ENCODE measurements around the gene ALK. TPM values are rescaled to one million over a fixed set of nuclear protein-coding genes. Genes with fewer than 3 reads are reported as not detected.

ALK gene
- polyA plus RNA-seq, 1 experiment: not detected

DNA sequence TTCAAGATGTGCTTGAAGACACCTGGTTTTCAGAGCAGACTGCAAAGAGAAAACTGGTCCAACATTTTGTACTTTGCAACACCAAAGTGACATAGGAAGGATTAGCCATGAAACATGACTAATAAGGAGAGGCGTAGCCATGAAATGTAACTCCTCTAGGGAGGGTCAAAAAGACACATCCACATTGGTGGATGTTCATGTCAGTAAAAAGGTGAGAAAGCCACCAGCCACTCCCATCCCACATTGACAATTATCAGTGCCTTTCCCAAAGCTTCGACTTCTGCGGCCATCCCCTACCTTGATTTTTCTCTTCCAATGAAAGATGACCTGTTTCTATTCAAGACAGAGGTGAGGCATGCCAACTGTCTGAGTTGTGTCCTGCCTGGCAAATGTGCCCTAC, 223.2 kb downstream of the ALK start:
- ChIA-PET CTCF (no interaction called here), POLR2A (no interaction called here)
- no peak overlapping the region for H3K27ac ChIP-seq (ENCODE audit: low read depth, low read length)
- TF ChIP-seq CTCF (IDR thresholded peaks at IDR 0.05; ENCODE audit: low read depth, low read length): no peak
- H3K9me3 ChIP-seq (ENCODE audit: control insufficient read depth, insufficient read depth, low read length): no peaks in the 10 kb centered on the region; the same call in 1 of the 2 replicates
- no peak overlapping the region for H3K4me3 ChIP-seq (ENCODE audit: low read depth, low read length)
- H3K27me3 ChIP-seq (ENCODE audit: control insufficient read depth, insufficient read depth, low read length): peaks cover 3% of the 10 kb centered on the region
- DNase-seq (ENCODE audit: low read depth, low spot score): no peak

GRCh38 chr2:29697715-29698114, 223.7 kb downstream of the ALK start:
- no peak for TF ChIP-seq CTCF (IDR thresholded peaks at IDR 0.05; ENCODE audit: low read depth, low read length)
- ChIA-PET CTCF (no interaction called here), POLR2A (no interaction called here)
- Histone ChIP-seq H3K27me3 (ENCODE audit: control insufficient read depth, insufficient read depth, low read length) (peaks cover 3% of the 10 kb centered on the region), H3K27ac (ENCODE audit: low read depth, low read length) (no peak overlapping the region), H3K4me3 (ENCODE audit: low read depth, low read length) (no peak overlapping the region), H3K9me3 (ENCODE audit: control insufficient read depth, insufficient read depth, low read length) (no peaks in the 10 kb centered on the region; the same call in 1 of the 2 replicates)
- DNase-seq (ENCODE audit: low read depth, low spot score): no peak

GRCh38 chr2:29697181-29697580, 224.2 kb downstream of the ALK start:
- ChIA-PET POLR2A (no interaction called here), CTCF (no interaction called here)
- Histone ChIP-seq H3K9me3 (ENCODE audit: control insufficient read depth, insufficient read depth, low read length) (no peaks in the 10 kb centered on the region; the same call in 1 of the 2 replicates), H3K27me3 (ENCODE audit: control insufficient read depth, insufficient read depth, low read length) (peaks cover 3% of the 10 kb centered on the region), H3K27ac (ENCODE audit: low read depth, low read length) (no peak overlapping the region), H3K4me3 (ENCODE audit: low read depth, low read length) (no peak overlapping the region)
- DNase-seq (ENCODE audit: low read depth, low spot score): no peak
- no peak for TF ChIP-seq CTCF (IDR thresholded peaks at IDR 0.05; ENCODE audit: low read depth, low read length)

DNA sequence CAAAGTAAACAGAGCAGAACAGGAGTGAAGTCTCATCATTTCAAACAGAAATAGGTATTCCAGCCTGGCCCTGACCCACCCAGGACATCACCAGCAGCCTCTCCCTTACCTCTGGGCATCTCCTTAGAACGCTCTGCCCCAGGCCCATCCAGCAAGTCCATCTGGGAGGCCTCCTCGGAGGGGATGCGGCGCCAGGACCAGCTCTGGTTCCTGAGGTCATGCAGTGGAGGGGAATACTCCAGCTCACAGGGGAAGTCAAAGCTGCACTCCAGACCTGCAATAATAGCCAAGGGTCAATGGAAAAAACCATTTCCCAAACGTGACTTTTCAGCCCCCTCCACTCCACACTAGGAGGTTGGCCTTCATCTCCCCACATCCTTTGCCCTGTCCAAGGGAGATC, 226.6 kb downstream of the ALK start:
- TF ChIP-seq CTCF (IDR thresholded peaks at IDR 0.05; ENCODE audit: low read depth, low read length): no peak
- Histone ChIP-seq H3K4me3 (ENCODE audit: low read depth, low read length) (no peak overlapping the region), H3K27me3 (ENCODE audit: control insufficient read depth, insufficient read depth, low read length) (peaks cover 3% of the 10 kb centered on the region), H3K9me3 (ENCODE audit: control insufficient read depth, insufficient read depth, low read length) (no peaks in the 10 kb centered on the region; the same call in 1 of the 2 replicates), H3K27ac (ENCODE audit: low read depth, low read length) (no peak overlapping the region)
- DNase-seq (ENCODE audit: low read depth, low spot score): no peak
- POLR2A ChIA-PET: no interaction called here
- CTCF ChIA-PET: no interaction called here

- TF ChIP-seq CTCF (IDR thresholded peaks at IDR 0.05; ENCODE audit: low read depth, low read length): no peak
- Histone ChIP-seq H3K9me3 (ENCODE audit: control insufficient read depth, insufficient read depth, low read length) (no peaks in the 10 kb centered on the region; the same call in 1 of the 2 replicates), H3K27ac (ENCODE audit: low read depth, low read length) (no peak overlapping the region), H3K27me3 (ENCODE audit: control insufficient read depth, insufficient read depth, low read length) (peaks cover 3% of the 10 kb centered on the region), H3K4me3 (ENCODE audit: low read depth, low read length) (no peak overlapping the region)
- CTCF ChIA-PET: no interaction called here
- POLR2A ChIA-PET: no interaction called here
- DNase-seq (ENCODE audit: low read depth, low spot score): no peak
These were observed 229.9 kb downstream of the ALK start for GRCh38 chr2:29691391-29691950.
